IMR-90 (cell line): ENCODE data around the gene ARHGEF3. TPM values are rescaled to one million over a fixed set of nuclear protein-coding genes. Genes with fewer than 3 reads are reported as not detected.

Experiments used
- ATAC-seq: fragments of 200-7000 bp; cut with Tn5 transposase; 2 replicates; pipeline ENCODE4 v1.9.1; 2020; ENCODE audit warnings: low read depth, mild to moderate bottlenecking, moderate library complexity
- BruUV-seq: library from RNA; stranded (reverse); fragments of 400-500 nt; replicated peaks from 2 replicates; lab custom pipeline; 2021; lab: Mats Ljungman, UMichigan
- CTCF ChIA-PET: fragments of 300-600 bp; formaldehyde crosslinking; extraction: SDS; loops from one replicate; lab custom pipeline; 2021; ENCODE audit warnings: antibody characterized with exemption; lab: Yijun Ruan, JAX
- POLR2A ChIA-PET: fragments of 300-600 bp; sonication (Branson Sonifier 250); formaldehyde crosslinking; loops from one replicate; lab custom pipeline; 2022; ENCODE audit warnings: antibody characterized with exemption; ENCODE audit not compliant: unreplicated experiment; lab: Charles Lee
- DNase-seq: peaks from one replicate; pipeline ENCODE4 v3.0.0; 2013
- H2AFZ ChIP-seq: replicated peaks from 2 replicates; pipeline ENCODE3; 2013; ENCODE audit warnings: low read length, mild to moderate bottlenecking; ENCODE audit not compliant: poor library complexity
- H2AK5ac ChIP-seq: 2 replicates; pipeline ENCODE4 v1.6.1; 2013; ENCODE audit warnings: low read depth, low read length, inconsistent platforms
- H2AK9ac ChIP-seq: replicated peaks from 2 replicates; pipeline ENCODE3; 2013; ENCODE audit warnings: mild to moderate bottlenecking, low read depth, low read length, moderate library complexity; ENCODE audit not compliant: poor library complexity
- H2BK120ac ChIP-seq: 2 replicates; pipeline ENCODE4 v1.6.1; 2013; ENCODE audit warnings: low read depth, low read length, inconsistent platforms
- H2BK15ac ChIP-seq: 3 replicates; pipeline ENCODE4 v1.6.1; 2013; ENCODE audit warnings: low read depth, low read length, inconsistent platforms
- H2BK20ac ChIP-seq: 2 replicates; pipeline ENCODE4 v1.6.1; 2013; ENCODE audit warnings: low read depth, mild to moderate bottlenecking, inconsistent platforms, low read length, moderate library complexity
- H2BK5ac ChIP-seq: 2 replicates; pipeline ENCODE4 v1.6.1; 2013; ENCODE audit warnings: mild to moderate bottlenecking, low read depth, low read length, inconsistent platforms; ENCODE audit not compliant: poor library complexity, severe bottlenecking
- H3K14ac ChIP-seq: replicated peaks from 2 replicates; pipeline ENCODE4 v1.6.1; 2013; ENCODE audit warnings: low read depth, low read length, inconsistent platforms
- H3K18ac ChIP-seq: 2 replicates; pipeline ENCODE4 v1.6.1; 2013; ENCODE audit warnings: low read depth, low read length, control low read depth
- H3K23ac ChIP-seq: 2 replicates; pipeline ENCODE4 v1.6.1; 2013; ENCODE audit warnings: low read depth, low read length, inconsistent platforms
- H3K27ac ChIP-seq: 2 replicates; pipeline ENCODE4 v1.5.1; 2013; ENCODE audit warnings: mild to moderate bottlenecking, control low read depth, low read length; ENCODE audit not compliant: insufficient read depth
- H3K27me3 ChIP-seq: 2 replicates; pipeline ENCODE4 v1.6.1; 2013; ENCODE audit warnings: low read length; ENCODE audit not compliant: control insufficient read depth, insufficient read depth
- H3K36me3 ChIP-seq: 2 replicates; pipeline ENCODE4 v1.6.1; 2013; ENCODE audit warnings: low read length, mixed read lengths; ENCODE audit not compliant: control insufficient read depth, insufficient read depth
- H3K4ac ChIP-seq: 2 replicates; pipeline ENCODE4 v1.6.1; 2013; ENCODE audit warnings: low read depth, low read length, inconsistent platforms
- H3K4me1 ChIP-seq: 2 replicates; pipeline ENCODE4 v1.6.1; 2013; ENCODE audit warnings: low read length, mixed read lengths; ENCODE audit not compliant: control insufficient read depth, insufficient read depth
- H3K4me2 ChIP-seq: 2 replicates; pipeline ENCODE4 v1.6.1; 2013; ENCODE audit warnings: low read depth, mild to moderate bottlenecking, control low read depth, low read length, moderate library complexity
- H3K4me3 ChIP-seq: 2 replicates; pipeline ENCODE4 v1.5.1; 2013; ENCODE audit warnings: low read depth, mild to moderate bottlenecking, control low read depth, low read length, moderate library complexity; ENCODE audit not compliant: insufficient read depth
- H3K56ac ChIP-seq: 2 replicates; pipeline ENCODE4 v1.6.1; 2013; ENCODE audit warnings: low read length, inconsistent platforms; ENCODE audit not compliant: insufficient read depth; ENCODE audit errors: extremely low read depth
- H3K79me1 ChIP-seq, 2 experiments: 2 replicates each; pipeline ENCODE4 v1.6.1; 2013; ENCODE audit warnings: low read length in 2 of 2, inconsistent platforms in 1 of 2, low read depth in 1 of 2
- H3K9ac ChIP-seq: 2 replicates; pipeline ENCODE4 v1.6.1; 2013; ENCODE audit warnings: low read depth, low read length, control low read depth
- H3K9me1 ChIP-seq: 2 replicates; pipeline ENCODE4 v1.6.1; 2013; ENCODE audit warnings: low read length, inconsistent platforms; ENCODE audit not compliant: insufficient read depth
- H3K9me3 ChIP-seq: 2 replicates; pipeline ENCODE4 v1.6.1; 2013; ENCODE audit warnings: low read length; ENCODE audit not compliant: control insufficient read depth, insufficient read depth
- H4K20me1 ChIP-seq: 2 replicates; pipeline ENCODE4 v1.6.1; 2013; ENCODE audit warnings: low read length, inconsistent platforms; ENCODE audit not compliant: insufficient read depth
- H4K5ac ChIP-seq: 2 replicates; pipeline ENCODE4 v1.6.1; 2013; ENCODE audit warnings: mild to moderate bottlenecking, low read depth, low read length, control low read depth
- H4K8ac ChIP-seq, 2 experiments: 2 replicates each; pipeline ENCODE4 v1.6.1; 2013; ENCODE audit warnings: low read depth in 2 of 2, low read length in 2 of 2, control low read depth in 1 of 2, inconsistent platforms in 1 of 2
- H4K91ac ChIP-seq: 2 replicates; pipeline ENCODE4 v1.6.1; 2013; ENCODE audit warnings: low read depth, low read length, inconsistent platforms; ENCODE audit not compliant: insufficient read depth
- FOS ChIP-seq: fragments of 150-350 bp; IDR thresholded peaks from 2 replicates; pipeline ENCODE4 v1.6.1; 2016; ENCODE audit warnings: low read depth, low read length
- MAFK ChIP-seq: IDR thresholded peaks from 2 replicates; pipeline ENCODE4 v1.6.1; 2012; ENCODE audit warnings: low read depth, low read length, improper control_type of control experiment
- MAZ ChIP-seq: IDR thresholded peaks from 2 replicates; pipeline ENCODE4 v1.6.1; 2012; ENCODE audit warnings: low read depth, mild to moderate bottlenecking, low read length, improper control_type of control experiment, moderate library complexity, borderline replicate concordance
- WGBS, 2 experiments: methylation state at CpG; one replicate each; pipeline versions ENCODE4 v1.1.5 to v1.1.7; 2013; ENCODE audit warnings: missing lambda C conversion rate in 2 of 2; ENCODE audit not compliant: insufficient read length in 1 of 2; ENCODE audit errors: extremely low coverage in 2 of 2; 5-methylcytosine and 5-hydroxymethylcytosine counted together
- dilution Hi-C: fragments of 300-500 bp; cut with HindIII; formaldehyde crosslinking; loops from one replicate; pipeline ENCODE4 v1.14.3; 2018; ENCODE audit warnings: low sequenced_read_pairs; ENCODE audit not compliant: unreplicated experiment
- in situ Hi-C: fragments of 300-500 bp; cut with MboI; formaldehyde crosslinking; loops from 3 replicates; pipeline ENCODE4 v1.14.3; 2019; ENCODE audit warnings: low sequenced_read_pairs, inconsistent platforms, mixed read lengths
- intact Hi-C: fragments of 100-400 bp; cut with micrococcal nuclease; formaldehyde crosslinking; loops from 2 replicates; pipeline ENCODE4 v1.10.0; 2022
- polyA plus RNA-seq, 3 experiments: library from polyadenylated mRNA; depleted of rRNA; stranded (reverse); fragments of >200 nt; gene quantifications; 2 replicates each; pipeline ENCODE4 v1.2.3, GENCODE V29; 2012; ENCODE audit warnings: low replicate concordance in 1 of 3
- total RNA-seq: library from RNA; depleted of rRNA; stranded (reverse); fragments of >200 nt; gene quantifications from 2 replicates; pipeline ENCODE4 v1.2.3, GENCODE V29; 2012

Gene ARHGEF3
- total and polyA plus RNA-seq, 2 of the 4 experiments (the other 2 are of a cell fraction) = 2.1 to 2.3 TPM

DNA sequence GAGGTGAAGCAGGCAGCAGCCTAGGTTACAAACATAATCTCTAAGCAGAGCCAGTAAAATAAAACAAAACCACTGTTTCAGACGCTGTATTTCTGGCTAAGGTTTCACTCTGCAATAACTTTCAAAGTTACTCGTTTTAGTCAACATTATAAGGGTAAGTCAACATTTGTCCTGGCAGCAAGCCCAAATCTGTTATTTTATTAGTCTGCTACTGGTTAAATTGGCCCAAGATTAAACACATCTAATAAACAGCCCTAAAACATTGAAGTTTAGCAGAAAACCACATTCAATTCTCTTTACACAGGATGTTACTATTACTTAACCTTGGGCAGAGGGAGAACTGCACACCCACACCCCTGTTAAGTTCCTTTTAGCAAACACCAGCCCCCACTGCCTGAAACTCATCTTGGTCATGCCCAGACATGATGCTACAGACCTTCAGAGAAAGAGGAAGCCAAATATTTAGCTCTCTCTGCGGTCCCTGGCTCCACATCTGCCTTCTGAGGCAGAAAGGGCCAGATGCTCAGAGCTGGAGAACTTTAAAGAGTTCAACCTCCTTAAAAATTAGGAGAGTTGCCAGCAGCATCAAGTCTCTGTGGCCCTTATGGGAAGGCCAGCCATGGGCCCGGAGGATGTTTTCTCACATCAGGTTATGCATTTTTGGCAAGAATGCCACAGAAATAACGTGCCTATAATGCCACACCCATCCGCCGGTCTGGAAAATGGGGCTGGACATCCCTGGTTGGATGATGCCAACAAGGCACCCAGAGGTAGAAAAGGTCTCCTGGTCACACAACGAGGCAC lies 17.9 kb downstream of the ARHGEF3 start:
- peak; percentile 93 for ATAC-seq
- Histone ChIP-seq H3K36me3 (no peaks in the 10 kb centered on the region), H3K4me3 (no peak overlapping the region), H3K14ac (peak overlapping the region; percentile 61; the same call in 1 of the 2 replicates), H3K27ac (peak overlapping the region; percentile 85; the same call in 1 of the 2 replicates), H3K23ac (peak overlapping the region; percentile 48), H4K20me1 (no peaks in the 10 kb centered on the region), H4K5ac (peak overlapping the region; percentile 83), H3K4me2 (peak overlapping the region; percentile 19), H3K79me1 (no peaks in the 10 kb centered on the region), H4K8ac (peak overlapping the region; percentile 3 to 81; a peak in 2 of 4 replicates), H2AK9ac (peak overlapping the region; percentile 20), H3K27me3 (no peaks in the 10 kb centered on the region), H3K4me1 (peaks cover 12% of the 10 kb centered on the region), H3K56ac (0 out of 2 replicates have a peak overlapping the region, but pooled peaks have one; percentile 63), H2BK15ac (peak overlapping the region; percentile 19; the same call in 1 of the 3 replicates), H2AK5ac (peak overlapping the region; percentile 57; the same call in 1 of the 2 replicates), H3K4ac (peak overlapping the region; percentile 88), H2BK5ac (peak overlapping the region; percentile 66), H3K18ac (peak overlapping the region; percentile 72), H2AFZ (peak overlapping the region; percentile 76), H2BK20ac (peak overlapping the region; percentile 86), H3K9ac (peak overlapping the region; percentile 3; the same call in 1 of the 2 replicates), H3K9me1 (peaks cover 5% of the 10 kb centered on the region; the same call in 1 of the 2 replicates), H3K9me3 (no peaks in the 10 kb centered on the region), H4K91ac (peak overlapping the region; percentile 79), H2BK120ac (peak overlapping the region; percentile 90)
- CTCF ChIA-PET = no interaction called here
- peak; percentile 18; the same call in 1 of the 2 replicates for TF ChIP-seq MAZ
- TF ChIP-seq MAFK = no peak
- no peak for TF ChIP-seq FOS
- whole genome bisulfite sequencing, 2 experiments = 57% methylated on average over 5 of the region's 8 CpGs; no CpG with 5 or more reads in 1 of the 2 experiments
- dilution Hi-C loops = no loop called here
- in situ Hi-C loops = no loop called here
- BruUV-seq = no TSS peak
- POLR2A ChIA-PET = interaction anchor here (0.7 kb wide), 1 partner anchor 59 kb away, joined by 3 read pairs; no protein-coding TSS in a partner anchor
- intact Hi-C loops = loop anchor here (5.0 kb wide), 1 partner anchor 82 kb away; no protein-coding TSS in a partner anchor
- DNase-seq = peak; percentile 74
